Colon (tissue), 2 donors: ENCODE results near the gene CCL25.
"Not testable (repeated sequence)": the region's sequence is repeated elsewhere in the genome, so short reads cannot be mapped to it uniquely, and the experiment has no call there.

Source experiments
- FAIRE-seq: peaks from 2 replicates; lab custom pipeline; 2012; peaks lifted over from hg19 to GRCh38; lab: Jason Lieb, UNC
- donor health status: control.
- donor health status: control.

CCL25 gene

DNA sequence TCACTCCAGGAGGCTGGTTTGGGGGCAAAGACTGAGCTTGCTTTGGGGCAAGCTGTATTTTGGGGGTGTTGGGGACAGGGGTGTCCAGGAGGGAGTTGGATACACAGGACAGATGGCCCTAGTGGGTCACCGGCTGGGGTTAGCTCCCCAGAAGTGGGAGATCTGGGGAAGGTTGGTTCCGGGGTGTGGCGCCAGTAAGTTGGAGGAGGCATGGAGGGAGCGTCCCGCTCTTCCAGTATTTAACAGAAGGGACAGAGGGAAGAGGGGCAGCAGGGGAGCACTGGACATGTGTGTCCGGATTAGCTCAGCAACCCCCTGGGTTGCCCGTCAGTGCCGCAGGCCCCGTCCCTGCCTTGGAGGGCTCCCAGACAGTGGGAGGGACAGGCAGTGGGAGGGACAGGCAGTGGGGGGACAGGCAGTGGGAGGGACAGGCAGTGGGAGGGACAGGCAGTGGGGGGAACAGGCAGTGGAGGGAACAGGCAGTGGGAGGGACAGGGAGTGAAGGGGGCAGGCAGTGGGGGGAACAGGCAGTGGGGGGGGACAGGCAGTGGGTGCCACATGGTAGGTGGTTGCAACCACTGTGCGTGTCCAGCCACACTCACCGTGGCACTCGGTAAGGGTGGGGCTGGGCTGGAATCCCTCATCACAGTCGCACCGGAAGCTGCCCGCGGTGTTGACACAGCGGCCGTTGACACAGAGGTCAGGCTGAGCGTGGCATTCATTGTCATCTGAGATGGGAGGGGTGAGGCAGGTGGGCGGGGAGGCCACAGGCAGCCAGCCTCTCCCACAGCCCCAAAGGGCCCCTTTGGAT lies 33.2 kb downstream of the CCL25 start:
- no peak for FAIRE-seq

DNA sequence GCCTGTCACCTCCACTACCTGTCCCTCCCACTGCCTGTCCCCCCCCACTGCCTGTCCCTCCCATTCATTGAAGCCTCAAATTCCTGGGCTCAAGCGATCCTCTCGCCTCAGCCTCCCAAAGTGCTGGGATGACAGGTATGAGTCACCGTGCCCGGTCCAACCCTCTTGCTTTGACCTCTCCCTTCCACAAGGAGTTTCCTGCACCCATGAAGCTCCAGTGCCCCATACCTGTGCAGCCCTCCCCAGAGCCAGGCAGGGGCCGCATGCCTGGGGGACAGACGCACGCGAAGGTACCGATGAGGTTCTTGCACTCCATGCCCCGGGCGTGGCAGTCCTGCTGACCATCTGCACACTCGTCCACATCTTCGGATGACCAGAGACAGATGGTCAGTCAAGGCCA lies 34.3 kb downstream of the CCL25 start:
- no peak for FAIRE-seq

DNA sequence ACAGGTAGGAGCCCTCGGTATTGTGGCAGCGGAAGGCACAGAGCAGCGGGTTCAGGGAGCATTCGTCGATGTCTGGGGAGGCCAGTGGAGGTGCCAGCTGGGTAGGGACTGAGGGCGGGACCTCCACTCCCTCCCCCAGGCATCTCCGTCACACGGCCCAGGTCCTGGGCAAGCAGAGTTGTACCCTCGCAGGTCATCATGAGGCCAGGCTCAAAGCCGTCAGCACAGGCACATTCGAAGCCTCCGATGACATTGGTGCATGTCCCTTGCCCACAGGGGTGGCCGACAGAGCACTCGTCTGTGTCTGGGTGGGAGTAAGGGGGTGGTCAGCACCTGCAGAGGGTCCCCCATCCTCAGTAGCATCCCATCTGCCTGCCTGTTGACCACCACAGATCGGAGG lies 35.3 kb downstream of the CCL25 start:
- FAIRE-seq, result no peak

DNA sequence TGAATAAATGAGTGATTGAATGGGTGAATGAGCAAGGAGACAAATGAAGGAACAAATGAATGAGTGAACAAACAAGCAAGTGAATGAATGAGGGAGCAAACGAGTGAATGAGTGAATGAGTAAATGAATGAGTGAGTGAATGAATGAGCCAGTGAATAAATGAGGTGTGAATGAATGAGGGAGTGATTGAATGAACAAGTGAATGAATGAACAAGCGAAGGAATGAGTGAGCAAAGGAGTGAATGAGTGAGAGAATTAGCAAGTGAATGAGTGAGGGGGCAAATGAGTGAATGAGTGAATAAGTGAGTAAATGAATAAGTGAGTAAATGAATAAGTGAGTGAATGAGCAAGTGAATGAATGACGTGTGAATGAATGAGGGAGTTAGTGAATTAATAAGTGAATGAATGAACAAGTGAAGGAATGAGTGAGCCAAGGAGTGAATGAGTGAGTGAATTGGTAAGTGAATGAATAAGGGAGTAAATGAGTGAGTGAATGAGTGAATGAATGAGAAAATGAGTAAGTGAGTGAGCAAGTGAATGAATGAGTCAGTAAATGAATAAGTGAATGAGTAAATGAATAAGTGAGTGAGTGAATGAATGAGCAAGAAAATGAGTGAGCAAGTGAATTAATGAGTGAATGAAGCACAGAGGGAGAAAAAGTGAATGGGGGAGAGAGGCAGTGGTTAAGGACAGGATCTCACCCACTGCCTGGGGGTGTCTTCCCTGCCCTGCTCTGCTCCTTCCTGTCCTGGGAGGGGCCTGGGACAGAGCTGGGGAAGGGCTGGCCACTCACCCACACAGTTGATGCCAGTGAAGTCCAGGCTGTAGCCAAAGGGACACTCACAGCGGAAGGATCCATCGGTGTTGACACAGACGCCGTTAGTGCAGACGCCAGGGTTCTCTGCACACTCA lies 36.4 kb downstream of the CCL25 start:
- FAIRE-seq, result no peak

DNA sequence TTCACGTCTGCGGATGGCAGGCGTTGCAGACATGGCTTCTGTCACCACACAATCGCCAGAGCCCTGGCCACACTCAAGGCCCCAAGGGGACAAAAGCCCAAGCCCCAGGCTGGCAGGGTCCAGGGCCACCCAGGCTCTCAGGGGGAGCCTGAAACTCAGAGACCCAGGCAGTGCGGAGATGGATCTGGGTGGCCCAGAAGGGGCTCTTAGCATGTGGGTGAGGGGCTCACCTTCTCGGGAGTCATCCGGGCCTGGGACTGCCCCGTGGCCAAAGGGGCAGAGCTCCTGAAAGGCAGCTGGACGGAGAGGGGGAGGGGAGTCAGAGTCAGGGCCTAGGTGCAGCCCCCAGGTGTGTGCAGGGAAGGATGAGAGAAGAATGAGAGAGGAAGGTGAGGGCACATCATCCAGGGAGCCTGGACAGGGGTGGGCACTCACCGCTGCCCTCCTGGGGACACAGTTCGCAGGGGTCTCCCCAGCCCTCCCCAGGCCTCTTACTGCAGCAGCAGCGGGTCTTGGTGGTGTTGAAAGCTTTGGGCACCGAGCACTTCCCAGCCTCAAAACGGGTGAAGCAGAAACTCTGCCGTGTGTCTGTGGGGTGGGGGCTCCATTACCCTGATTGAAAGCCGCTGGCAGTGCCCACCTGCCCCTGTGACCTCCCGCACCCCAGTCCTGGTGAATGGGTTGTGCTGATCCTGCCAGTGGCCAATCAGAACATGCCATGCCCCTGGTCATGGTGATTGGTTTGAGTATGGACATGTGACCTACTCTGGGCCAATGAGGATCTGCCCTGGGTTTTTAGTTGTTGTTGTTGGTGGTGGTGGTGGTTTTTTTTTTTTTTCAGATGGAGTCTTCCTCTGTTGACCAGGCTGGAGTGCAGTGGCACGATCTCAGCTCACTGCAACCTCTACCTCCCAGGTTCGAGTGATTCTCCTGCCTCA lies 37.4 kb downstream of the CCL25 start:
- FAIRE-seq, result no peak

DNA sequence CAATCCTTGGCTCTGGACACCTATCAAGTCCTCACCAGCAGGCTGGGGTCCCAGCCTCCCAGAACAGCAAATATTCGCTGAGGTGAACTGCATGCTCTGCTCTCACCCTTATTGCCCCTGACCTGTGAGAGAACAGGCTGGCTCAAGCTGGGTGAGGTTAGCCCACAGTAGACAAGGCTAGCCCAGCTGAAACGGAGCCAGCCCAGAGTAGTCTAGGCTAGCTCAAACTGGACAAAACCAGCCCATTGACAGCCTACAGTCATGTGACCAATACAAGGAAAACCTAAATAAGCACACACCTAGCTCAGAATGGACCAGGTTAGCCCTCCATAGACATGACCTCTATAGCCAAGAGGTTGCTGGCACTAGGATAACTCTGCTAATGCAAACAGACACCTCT lies 38.4 kb downstream of the CCL25 start:
- FAIRE-seq, result no peak

DNA sequence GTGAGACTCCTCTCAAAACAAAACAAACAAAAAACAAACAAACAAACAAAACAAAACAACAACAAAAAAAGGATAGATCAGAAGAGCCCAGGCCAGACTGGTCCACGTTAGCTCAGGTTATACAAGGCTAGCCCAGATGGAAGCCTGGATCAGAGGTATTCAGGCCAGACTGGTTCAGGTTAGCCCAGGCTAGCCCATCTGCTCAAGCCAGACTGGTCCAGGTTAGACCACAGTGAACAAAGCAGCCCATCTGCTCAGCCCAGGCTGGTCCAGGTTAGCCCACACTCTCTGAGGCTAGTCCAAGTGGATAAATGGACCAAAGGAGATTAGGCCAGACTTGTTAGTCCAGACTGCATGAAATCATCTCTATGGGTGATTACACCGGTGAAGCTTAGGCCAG lies 41.2 kb downstream of the CCL25 start:
- FAIRE-seq, result no peak

DNA sequence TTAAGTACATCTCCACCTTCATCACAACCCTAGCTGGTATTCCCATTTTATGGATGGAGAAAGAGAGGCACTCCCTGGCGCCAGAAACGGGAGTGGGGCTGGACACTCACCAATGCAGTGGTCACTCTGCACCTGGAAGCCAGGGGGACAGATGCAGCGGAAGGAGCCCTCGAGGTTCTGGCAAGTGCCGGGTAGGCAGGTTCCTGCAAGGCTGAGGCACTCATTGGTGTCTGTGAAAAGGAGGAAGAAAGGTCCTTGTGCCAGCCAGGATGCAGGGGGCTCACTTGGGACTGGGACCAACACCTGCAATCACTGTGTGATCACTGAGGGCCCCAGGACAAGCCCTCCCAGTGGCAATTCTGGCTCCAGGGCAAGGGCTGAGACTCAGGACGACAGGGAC lies 41.8 kb downstream of the CCL25 start:
- no peak for FAIRE-seq

DNA sequence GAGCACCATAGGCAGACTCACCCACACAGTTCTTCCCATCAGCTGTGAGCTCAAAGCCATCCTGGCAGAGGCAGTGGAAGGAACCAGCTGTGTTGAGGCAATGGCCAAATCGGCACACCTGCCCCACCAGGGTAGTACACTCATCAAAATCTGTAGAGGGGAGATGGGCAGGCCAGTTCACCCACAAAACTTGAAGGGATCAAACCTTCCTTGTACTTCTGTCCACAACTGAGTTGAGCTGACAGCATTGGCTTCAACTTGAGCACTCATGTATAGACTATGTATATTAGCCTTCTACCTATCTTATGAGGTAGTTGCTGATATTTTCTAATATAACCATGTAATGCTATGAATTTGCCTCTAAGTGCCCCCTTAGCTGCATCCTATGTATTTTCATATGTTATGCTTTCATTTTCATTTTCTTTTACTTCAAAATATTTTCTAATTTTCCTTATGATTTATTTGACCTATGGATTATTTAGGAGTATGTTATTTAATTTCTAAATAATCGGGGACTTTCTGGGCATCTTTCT lies 42.9 kb downstream of the CCL25 start:
- FAIRE-seq, result no peak

DNA sequence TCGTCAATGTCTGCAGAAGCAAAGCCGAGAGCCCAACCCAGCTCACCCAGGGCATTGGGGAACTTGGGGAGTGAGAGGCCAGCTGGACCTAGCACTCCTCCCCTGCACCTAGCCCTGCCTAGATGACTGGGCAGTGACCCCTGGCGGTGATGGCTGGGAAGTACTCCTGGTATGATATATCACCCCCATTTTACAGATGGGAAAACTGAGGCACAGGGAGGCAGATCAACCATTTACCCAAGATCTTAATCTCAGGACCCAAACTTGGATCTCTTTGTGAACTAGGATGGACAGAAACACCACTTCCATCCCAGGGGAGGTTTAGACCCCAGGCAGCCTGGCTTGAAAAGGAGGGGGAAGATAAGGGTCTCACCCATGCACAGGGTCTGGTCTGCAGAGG lies 43.5 kb downstream of the CCL25 start:
- FAIRE-seq, result no peak

DNA sequence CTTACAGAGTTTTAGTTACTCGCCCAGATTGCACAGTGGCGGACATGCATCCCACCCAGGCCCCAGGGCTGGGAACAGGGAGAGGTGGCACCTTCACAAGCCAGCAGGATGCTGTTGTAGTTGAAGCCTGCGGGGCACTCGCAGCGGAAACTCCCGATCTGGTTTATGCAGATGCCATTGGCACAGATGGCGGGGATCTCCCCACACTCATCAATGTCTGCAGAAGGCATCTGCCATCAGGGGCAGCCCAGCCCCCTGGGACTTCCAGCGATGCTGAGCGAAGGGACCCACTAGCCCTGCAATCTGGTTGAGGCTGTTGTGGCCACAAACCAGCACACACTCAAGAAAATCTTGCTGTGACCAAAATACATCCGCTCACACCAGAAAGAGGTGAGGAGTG lies 44.6 kb downstream of the CCL25 start:
- no peak for FAIRE-seq

DNA sequence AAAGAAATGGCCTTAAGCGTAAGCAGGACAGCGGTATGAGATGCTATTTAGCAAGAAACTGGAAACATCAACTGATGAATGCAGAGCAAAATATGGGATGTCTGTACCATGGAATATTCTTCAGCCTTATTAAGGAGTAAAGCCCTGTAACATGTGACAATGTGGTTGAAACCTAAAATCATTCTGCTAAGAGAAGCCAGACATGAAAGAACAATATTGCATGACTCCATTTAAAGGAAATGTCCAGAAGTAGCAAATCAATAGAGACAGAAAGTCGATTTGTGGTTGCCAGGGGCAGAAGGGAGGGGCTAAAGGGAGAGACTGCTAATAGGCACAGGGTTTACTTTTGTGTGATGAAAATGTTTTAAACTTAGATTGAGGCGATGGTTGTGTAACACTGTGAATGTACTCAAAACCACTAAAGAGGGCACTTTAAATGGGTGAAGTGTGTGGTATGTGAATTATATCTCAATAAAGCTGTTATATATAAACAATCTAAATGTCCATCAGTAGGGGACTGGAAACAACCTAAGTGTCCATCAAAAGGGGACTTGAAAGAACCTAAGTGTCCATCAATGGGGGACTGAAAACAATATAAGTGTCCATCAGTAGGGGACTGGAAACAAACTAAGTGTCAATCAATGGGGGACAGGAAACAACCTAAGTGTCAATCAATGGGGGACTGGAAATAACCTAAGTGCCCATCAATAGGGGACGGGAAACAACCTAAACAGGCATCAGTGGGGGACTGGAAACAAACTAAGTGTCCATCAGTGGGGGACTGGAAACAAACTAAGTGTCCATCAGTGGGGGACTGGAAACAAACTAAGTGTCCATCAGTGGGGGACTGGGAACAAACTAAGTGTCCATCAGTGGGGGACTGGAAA lies 45.4 kb downstream of the CCL25 start:
- FAIRE-seq, result no peak

DNA sequence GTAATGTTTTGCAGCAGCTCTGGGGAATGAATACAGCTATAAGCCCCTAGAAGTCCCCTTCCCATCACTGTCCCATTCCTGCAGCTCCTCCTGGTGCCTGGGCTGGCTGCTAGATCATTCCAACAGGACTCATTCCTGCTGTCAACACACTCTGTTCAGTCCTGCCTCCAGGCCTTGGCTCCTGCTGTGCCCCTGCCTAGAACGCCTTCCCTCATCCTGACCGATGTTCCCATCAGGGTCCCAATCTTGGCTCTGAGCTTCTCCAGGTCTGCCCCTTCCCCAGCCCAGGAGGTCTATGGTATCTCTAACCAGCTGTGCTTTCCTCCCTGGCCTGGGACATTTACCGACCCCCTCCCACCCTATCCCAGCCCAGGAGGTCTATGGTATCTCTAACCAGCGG lies 48.8 kb downstream of the CCL25 start:
- FAIRE-seq, result no peak

DNA sequence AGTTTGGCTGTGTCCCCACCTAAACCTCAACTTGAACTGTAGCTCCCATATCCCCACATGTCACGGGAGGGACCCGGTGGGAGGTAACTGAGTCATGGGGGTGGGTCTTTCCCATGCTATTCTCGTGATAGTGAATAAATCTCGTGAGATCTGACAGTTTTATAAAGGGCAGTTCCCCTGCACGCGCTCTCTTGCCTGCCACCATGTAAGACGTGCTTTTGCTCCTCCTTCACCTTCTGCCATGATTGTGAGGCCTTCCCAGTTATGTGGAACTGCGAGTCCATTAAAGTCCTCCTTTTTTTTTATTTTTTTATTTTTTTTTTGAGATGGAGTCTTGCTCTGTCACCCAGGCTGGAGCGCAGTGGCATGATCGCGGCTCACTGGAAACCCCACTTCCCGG lies 49.4 kb downstream of the CCL25 start:
- not testable (repeated sequence) for FAIRE-seq

DNA sequence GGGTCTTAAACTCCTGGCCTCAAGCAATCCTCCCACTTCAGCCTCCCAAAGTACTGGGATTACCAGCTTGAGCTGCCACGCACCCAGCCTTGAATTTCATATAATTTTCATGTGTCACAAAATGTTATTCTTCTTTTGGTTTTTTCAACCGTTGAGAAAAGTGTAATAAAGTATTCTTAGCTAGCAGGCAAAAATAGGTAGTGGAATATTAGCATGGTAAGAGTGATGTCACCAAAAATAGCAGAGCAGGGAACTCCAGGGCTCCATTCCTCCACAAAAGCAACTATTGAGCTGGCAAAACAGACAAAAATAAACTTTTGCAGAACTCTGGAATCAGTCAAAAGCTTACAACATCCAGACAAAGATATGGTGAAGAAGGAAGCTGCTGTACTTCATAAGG lies 52.9 kb downstream of the CCL25 start:
- FAIRE-seq, result no peak

DNA sequence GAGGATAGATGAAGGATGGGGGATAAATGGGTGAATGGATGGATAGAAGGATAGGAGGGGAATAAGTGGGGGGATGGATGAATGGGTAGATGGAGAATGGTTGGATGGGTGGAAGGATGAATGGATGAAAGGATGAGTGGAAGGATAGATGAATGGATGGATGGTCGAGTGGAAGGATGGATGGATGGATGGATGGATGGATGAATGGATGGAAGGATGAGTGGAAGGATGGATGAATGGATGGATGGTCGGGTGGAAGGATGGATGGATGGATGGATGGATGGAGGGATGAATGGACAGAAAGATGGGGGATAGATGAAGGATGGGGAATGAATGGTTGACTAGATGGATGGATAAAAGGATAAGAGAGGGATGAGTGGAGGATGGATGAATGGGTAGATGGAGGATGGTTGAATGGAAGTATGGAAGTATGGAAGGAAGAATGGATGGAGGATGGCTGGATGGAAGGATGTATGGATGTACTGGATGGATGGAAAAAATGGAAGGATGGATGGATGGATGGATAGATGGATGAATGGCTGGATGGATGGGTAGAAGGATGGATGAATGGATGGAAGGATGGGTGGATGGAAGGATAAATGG lies 54.8 kb downstream of the CCL25 start:
- FAIRE-seq, result no peak

DNA sequence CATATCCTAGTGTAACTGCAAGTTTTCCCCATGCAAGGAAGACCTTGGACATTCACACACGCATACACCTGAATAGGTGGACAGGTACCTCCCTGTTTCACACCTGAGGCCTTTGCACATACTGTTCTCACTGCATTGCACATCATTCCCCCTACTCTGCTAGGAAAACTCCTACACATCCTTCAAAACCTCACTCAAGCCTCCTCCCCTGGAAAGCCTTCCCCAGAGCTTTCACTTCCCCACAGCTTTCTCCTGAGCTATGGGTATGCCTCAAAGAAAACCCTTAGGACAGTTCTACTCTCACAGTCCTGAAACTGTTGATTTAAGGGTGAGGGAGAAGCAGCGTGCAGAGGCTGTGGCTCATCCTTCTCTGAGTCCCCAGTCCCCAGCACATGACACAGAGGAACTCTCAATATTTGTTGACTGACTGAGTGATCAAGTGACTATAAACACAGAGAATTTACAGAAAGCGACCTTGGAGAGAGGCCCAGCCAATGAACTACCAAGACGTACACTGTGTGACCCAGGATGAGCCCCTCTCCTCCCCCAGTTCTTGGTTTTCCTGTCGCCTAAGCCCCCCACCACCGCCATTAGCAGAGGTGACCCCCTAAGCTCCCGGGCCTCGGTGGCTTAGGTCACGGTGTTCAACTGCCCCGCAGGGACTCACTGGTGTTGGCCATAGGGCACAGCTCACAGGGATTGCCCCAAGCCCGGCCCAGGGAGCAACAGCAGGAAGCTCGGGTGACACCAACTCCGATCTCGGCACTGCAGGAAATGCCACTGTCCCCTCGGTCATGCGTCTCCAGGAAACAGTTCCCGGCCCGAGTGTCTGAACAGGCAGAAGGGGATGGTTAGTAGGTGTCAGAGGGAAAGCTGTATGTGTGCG lies 56.2 kb downstream of the CCL25 start:
- FAIRE-seq, result no peak

DNA sequence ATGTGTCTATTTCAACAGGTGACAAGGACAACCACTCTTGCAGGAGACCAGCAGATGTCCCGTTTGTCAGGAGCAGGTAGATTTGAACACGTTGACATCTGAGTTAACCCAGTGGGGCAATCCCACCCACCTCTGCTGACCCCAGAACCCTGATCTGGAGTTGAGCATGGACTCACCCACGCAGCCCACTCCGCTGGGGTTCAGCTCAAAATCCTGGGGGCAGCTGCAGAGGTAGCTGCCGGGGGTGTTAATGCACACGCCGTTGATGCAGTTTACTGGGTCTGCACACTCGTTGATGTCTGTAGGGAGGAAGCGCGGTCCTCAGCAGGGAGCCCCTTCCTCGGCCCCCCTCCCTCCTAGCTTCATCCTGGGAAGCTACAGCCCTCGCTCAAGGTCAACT lies 56.9 kb downstream of the CCL25 start:
- no peak for FAIRE-seq

DNA sequence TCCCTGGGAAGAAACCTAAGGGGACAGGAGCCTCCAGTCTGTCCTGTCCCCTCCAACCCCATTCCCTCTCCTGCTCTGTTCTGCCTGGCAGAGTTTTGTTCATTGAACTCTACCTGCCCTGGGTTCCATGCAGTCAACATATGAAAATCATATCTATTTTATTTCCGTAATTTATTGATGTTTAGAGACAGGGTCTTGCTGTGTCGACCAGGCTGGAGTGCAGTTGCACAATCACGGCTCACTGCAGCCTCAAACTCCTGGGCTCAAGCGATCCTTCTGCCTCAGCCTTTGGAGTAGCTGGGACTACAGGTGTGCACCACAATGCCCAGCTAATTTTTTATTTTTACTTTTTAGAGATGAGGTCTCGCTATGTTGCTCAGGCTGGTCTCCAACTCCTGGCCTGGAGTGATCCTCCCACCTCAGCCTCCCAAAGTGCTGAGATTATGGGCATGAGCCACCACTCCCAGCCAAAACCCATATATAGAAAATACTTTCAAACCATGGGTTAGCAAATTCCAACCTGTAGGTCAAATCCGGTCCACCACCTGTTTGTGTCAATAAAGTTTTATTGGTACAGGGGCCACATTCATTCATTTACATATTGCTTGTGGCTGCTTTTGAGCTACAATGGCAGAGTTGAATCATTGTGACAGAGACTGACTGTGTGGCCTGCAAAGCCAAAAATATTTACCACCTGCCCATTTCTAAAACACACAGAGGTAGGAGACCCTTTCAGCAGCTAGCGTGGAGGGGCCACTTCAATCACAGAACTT lies 57.5 kb downstream of the CCL25 start:
- no peak for FAIRE-seq
